GM10248 (cell line): ENCODE data around the gene BCKDHB.

Experiments
- CTCF ChIA-PET: fragments of 300-600 bp; sonication (Branson Sonifier 250); formaldehyde crosslinking; extraction: SDS; loops from one replicate; lab custom pipeline; 2021; ENCODE audit warnings: antibody characterized with exemption; lab: Yijun Ruan, JAX
- POLR2A ChIA-PET: fragments of 350-650 bp; sonication (Branson Sonifier 250); formaldehyde crosslinking; extraction: SDS; loops from one replicate; lab custom pipeline; 2020; ENCODE audit warnings: antibody characterized with exemption; lab: Yijun Ruan, JAX
- DNase-seq: peaks from one replicate; pipeline ENCODE4 v3.0.0; 2012; ENCODE audit errors: extremely low spot score
- CTCF ChIP-seq: IDR thresholded peaks from 2 replicates; pipeline ENCODE4 v1.5.1; 2012; ENCODE audit warnings: mild to moderate bottlenecking, low read depth; ENCODE audit errors: extremely low read depth, missing control alignments, control extremely low read depth

Gene BCKDHB

GRCh38 chr6:80144753-80145315, 38.4 kb downstream of the BCKDHB start:
- CTCF ChIA-PET = no interaction called here
- DNase-seq = no peak
- TF ChIP-seq CTCF = no peak
- POLR2A ChIA-PET = no interaction called here

GRCh38 chr6:80145509-80145908, 39.0 kb downstream of the BCKDHB start:
- ChIA-PET POLR2A (no interaction called here), CTCF (interaction anchor here (2.0 kb wide), 1 partner anchor 11 kb away, joined by 5 read pairs; no protein-coding TSS in a partner anchor)
- no peak for TF ChIP-seq CTCF
- no peak for DNase-seq

- POLR2A ChIA-PET = no interaction called here
- no peak for TF ChIP-seq CTCF
- DNase-seq = no peak
- CTCF ChIA-PET = interaction anchor here (0.9 to 2.0 kb wide), 2 partner anchors 10 to 29 kb away, joined by 3 to 5 read pairs; no protein-coding TSS in a partner anchor
Measured at GRCh38 chr6:80145921-80146320, 39.5 kb downstream of the BCKDHB start.

DNA sequence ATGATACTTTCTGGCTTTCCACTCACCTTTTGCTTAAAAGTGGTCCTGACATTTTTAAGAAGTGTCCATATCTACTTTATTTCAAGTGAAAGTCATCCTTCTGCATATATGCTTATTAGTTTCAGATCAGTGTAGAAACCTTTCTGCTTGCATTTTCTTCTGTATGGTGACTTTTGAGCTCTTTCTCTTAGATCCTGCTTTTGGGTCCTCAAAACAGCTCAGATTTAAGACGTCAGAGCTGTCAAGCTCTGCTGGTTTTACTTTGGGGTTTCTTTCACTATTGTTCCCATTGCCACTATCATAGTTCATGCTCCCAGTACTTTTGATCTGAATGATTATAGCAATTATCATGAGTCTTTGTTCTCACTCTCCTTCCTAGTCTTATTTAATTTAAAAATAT, 41.7 kb downstream of the BCKDHB start:
- DNase-seq = no peak
- POLR2A ChIA-PET = no interaction called here
- CTCF ChIA-PET = no interaction called here

GRCh38 chr6:80151635-80152034, 45.2 kb downstream of the BCKDHB start:
- POLR2A ChIA-PET = no interaction called here
- TF ChIP-seq CTCF = no peak
- CTCF ChIA-PET = interaction anchor here (1.1 to 1.8 kb wide), 2 partner anchors 10 to 29 kb away, joined by 4 to 6 read pairs; no protein-coding TSS in a partner anchor
- no peak for DNase-seq

More for the DNA sequence above, 41.7 kb downstream of the BCKDHB start:
- TF ChIP-seq CTCF = no peak

DNA sequence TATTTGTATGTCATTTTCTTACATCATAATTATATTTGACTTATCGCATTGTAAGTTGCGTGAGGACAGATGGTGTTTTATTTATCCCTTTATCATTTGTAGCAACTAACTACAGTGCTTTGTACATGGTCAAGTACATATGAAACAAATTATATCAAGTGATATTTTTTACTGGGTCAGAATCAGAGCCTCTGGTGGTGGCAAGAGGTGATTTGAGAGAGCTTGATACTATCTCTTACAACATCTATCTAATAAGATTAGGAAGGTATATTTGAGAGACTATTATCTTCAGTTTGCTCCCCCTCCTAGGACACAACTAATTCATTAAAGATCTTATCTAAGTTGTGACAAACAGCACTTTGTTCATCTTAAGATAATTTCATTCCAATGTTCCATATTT, 47.7 kb downstream of the BCKDHB start:
- no peak for DNase-seq
- CTCF ChIA-PET = interaction anchor here (1.1 kb wide), 1 partner anchor 11 kb away, joined by 5 read pairs; no protein-coding TSS in a partner anchor
- POLR2A ChIA-PET = no interaction called here

More for the DNA sequence above, 47.7 kb downstream of the BCKDHB start:
- TF ChIP-seq CTCF = no peak
